Brain microvascular endothelial cell (primary cell): ENCODE data around the gene ZSCAN26.
A peak's percentile ranks its signal among the peaks of the same experiment; 100 is the strongest.

Source experiments
- DNase-seq: peaks from one replicate; pipeline ENCODE4 v3.0.0-alpha.2; 2020
- H3K27ac ChIP-seq: fragments of 250-450 bp; sonication (Bioruptor Pico); 2 replicates; pipeline ENCODE4 v1.5.1; 2020; ENCODE audit warnings: mild to moderate bottlenecking, moderate library complexity
- H3K27me3 ChIP-seq: fragments of 250-450 bp; sonication (Bioruptor Pico); replicated peaks from 2 replicates; pipeline ENCODE4 v1.5.1; 2020; ENCODE audit warnings: mild to moderate bottlenecking
- H3K36me3 ChIP-seq: fragments of 250-450 bp; sonication (Bioruptor Pico); replicated peaks from 2 replicates; pipeline ENCODE4 v1.5.1; 2020; ENCODE audit warnings: mild to moderate bottlenecking
- H3K4me3 ChIP-seq: 2 replicates; pipeline ENCODE4 v1.5.1; 2011; ENCODE audit warnings: low read depth, mild to moderate bottlenecking, control low read depth, low read length, moderate library complexity
- in situ Hi-C: cut with HindIII; loops from 2 replicates; pipeline ENCODE4 v1.10.0; 2017; ENCODE audit warnings: low sequenced_read_pairs, low pct_ligation_motif_present
- TF ChIP-seq, protein P1 (sequence below): IDR thresholded peaks from 2 replicates; pipeline ENCODE4 v1.5.1; 2011; ENCODE audit warnings: low read depth, mild to moderate bottlenecking, moderate library complexity, low read length, control low read depth, inconsistent platforms; ENCODE audit errors: missing control alignments

ZSCAN26 gene

DNA sequence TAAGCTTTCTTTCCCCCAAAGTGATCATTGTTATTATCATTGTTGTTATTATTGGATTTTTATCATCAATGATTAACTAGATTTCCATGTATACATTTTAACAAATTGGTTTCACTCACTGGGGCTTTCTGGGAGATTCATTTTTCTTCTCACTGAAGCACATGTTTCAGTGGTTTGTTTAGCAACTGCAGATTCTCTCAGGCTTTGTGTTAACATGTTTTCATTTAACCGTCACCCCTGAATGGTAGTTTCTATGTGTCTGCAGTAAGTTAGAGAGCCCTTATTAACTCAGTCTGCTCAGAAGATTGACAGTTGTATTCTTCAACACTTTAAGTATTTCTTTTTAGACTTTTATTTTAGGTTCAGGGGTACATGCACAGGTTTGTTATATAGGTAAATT lies 27.3 kb upstream of the ZSCAN26 start:
- H3K27ac ChIP-seq = no peak overlapping the region
- DNase-seq = no peak
- no peak overlapping the region for H3K4me3 ChIP-seq
- H3K27me3 ChIP-seq = no peaks in the 10 kb centered on the region
- in situ Hi-C loops = no loop called here
- TF ChIP-seq, protein P1, sequence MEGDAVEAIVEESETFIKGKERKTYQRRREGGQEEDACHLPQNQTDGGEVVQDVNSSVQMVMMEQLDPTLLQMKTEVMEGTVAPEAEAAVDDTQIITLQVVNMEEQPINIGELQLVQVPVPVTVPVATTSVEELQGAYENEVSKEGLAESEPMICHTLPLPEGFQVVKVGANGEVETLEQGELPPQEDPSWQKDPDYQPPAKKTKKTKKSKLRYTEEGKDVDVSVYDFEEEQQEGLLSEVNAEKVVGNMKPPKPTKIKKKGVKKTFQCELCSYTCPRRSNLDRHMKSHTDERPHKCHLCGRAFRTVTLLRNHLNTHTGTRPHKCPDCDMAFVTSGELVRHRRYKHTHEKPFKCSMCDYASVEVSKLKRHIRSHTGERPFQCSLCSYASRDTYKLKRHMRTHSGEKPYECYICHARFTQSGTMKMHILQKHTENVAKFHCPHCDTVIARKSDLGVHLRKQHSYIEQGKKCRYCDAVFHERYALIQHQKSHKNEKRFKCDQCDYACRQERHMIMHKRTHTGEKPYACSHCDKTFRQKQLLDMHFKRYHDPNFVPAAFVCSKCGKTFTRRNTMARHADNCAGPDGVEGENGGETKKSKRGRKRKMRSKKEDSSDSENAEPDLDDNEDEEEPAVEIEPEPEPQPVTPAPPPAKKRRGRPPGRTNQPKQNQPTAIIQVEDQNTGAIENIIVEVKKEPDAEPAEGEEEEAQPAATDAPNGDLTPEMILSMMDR = no peak
- H3K36me3 ChIP-seq = peaks cover under 1% of the 10 kb centered on the region

DNA sequence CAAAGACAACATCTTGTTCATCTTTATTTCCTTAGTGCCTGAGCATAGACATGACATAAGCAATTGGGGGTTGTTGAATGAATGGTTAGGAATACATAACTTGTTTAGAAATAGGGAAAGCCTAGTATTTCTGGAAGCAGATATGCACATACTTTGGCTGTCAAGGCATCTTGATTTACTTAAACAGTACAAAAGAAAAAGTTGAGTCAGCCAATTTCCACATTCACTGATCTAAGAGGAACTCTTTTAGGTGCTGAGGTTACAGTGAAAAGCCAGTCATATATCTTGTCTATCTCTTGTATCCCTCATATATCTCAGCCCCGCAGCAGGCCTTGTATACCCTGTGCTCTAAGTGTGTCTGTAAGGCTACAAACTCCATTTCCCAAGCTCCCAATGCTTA lies 26.5 kb upstream of the ZSCAN26 start:
- peaks cover 6% of the 10 kb centered on the region for H3K36me3 ChIP-seq
- no peak for DNase-seq
- no peak overlapping the region for H3K4me3 ChIP-seq
- TF ChIP-seq, protein P1 = no peak
- no peak overlapping the region for H3K27ac ChIP-seq
- in situ Hi-C loops = no loop called here
- H3K27me3 ChIP-seq = no peaks in the 10 kb centered on the region

DNA sequence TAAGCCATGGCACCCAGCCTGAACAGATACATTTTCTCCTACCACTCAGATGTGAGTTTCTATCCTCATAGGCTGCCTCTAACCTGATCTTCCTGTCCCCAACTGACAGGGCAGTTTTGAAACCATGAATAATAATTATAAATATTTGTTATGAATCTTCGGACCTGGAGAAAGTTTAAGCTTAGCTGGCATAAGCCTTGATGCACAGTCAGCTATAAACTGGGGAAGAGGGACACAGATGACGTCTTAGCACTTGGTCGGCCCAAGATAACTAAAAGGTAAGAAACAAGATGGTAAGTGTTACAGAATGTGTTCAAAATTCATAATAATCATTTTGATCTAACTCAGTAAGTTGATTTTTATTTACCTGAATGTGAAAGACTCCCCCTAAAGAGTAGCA lies 23.0 kb upstream of the ZSCAN26 start:
- Histone ChIP-seq H3K27ac (no peak overlapping the region), H3K27me3 (no peaks in the 10 kb centered on the region), H3K36me3 (peaks cover 12% of the 10 kb centered on the region), H3K4me3 (no peak overlapping the region)
- no peak for DNase-seq
- in situ Hi-C loops = no loop called here
- TF ChIP-seq, protein P1 = no peak

DNA sequence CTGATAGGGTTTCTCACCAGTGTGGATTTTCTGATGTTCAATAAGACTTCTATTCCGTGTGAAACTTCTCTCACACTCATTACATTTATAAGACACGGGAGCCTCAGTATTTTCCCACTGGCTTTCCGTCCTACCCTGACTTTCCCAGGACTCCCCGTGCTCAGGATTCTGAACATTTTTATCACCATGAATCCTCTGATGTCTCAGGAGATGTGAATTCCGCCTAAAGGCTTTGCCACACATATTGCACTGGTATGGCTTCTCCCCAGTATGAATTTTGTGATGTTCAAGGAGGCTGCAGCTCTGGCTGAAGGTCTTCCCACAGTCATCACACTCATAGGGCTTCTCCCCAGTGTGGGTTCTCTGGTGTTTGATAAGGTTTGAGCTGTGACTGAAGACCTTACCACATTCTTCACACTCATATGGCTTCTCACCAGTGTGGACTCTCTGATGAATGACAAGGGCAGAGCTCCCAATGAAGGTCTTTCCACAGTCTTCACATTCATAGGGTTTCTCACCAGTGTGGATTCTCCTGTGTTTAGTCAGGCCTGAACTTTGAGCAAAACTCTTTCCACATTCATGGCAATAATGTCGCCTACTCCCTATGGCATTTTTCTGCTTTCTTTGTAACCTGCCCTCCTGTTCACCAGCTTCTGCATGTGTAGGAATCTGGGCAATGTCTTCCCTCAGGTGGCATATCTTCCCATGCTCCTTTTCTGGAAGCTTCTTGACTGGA lies 21.6 kb upstream of the ZSCAN26 start:
- Histone ChIP-seq H3K4me3 (no peak overlapping the region), H3K36me3 (peaks cover 12% of the 10 kb centered on the region), H3K27ac (no peak overlapping the region), H3K27me3 (no peaks in the 10 kb centered on the region)
- in situ Hi-C loops = no loop called here
- TF ChIP-seq, protein P1 = no peak
- no peak for DNase-seq

DNA sequence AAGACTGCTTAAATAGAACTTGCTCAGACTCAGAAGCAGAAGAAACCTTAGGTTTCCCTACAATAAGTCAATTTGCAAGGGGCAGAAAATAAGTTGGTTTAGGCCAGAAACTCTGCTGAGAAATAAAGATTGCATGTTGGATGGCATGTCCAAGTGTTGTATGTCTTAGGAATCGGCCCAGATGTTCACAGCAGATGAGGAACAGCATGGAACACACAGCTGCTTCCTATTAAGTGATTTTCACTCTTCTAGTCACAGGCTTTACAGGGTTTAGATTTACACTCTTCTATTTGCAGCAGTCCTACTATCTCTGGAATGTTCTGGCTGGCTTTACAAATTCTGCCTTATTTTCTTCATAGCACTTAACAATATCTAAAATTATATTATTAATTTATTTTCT lies 18.0 kb upstream of the ZSCAN26 start:
- no peak for DNase-seq
- Histone ChIP-seq H3K4me3 (no peak overlapping the region), H3K27me3 (no peaks in the 10 kb centered on the region), H3K27ac (no peak overlapping the region), H3K36me3 (peaks cover 12% of the 10 kb centered on the region)
- in situ Hi-C loops = no loop called here
- TF ChIP-seq, protein P1 = no peak

DNA sequence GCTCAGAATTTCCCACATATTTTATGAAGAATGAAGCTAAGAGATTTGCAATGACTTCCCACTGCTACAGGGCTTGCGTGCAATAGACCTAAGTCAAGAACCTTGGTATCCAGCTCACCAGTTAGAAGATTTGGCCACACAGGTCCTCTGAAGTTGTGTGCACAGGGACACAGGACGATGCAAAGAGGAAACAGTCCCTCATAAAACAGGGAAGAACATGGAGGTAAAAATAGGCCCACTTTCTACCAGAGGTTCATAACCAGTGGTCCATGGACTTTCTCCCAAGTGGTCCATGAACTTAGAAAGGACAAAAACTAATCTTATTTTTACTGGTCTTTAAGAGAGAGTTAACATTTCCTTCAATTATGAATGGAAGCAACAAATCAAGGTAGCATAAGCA lies 16.2 kb upstream of the ZSCAN26 start:
- TF ChIP-seq, protein P1 = no peak
- no peak for DNase-seq
- no peak overlapping the region for H3K27ac ChIP-seq
- H3K4me3 ChIP-seq = peak overlapping the region; percentile 91
- no peaks in the 10 kb centered on the region for H3K27me3 ChIP-seq
- peaks cover 3% of the 10 kb centered on the region for H3K36me3 ChIP-seq
- in situ Hi-C loops = no loop called here
